Panc1 (cell line): ENCODE data around the gene AADACL2. TPM values are rescaled to one million over a fixed set of nuclear protein-coding genes. Genes with fewer than 3 reads are reported as not detected.

Experiments used
- ATAC-seq: fragments of 200-7000 bp; cut with Tn5 transposase; 2 replicates; pipeline ENCODE4 v1.9.1; 2020; ENCODE audit warnings: mild to moderate bottlenecking, moderate library complexity
- BruUV-seq: library from RNA; stranded (reverse); fragments of 400-500 nt; replicated peaks from 2 replicates; lab custom pipeline; 2021; lab: Mats Ljungman, UMichigan
- CTCF ChIA-PET: fragments of 300-600 bp; sonication (Branson Sonifier 250); formaldehyde crosslinking; loops from one replicate; lab custom pipeline; 2022; ENCODE audit warnings: antibody characterized with exemption; lab: Charles Lee
- POLR2A ChIA-PET: fragments of 300-600 bp; sonication (Branson Sonifier 250); formaldehyde crosslinking; loops from one replicate; lab custom pipeline; 2022; ENCODE audit warnings: antibody characterized with exemption; lab: Charles Lee
- DNase-seq: peaks from one replicate; pipeline ENCODE4 v3.0.0-alpha.2; 2010; ENCODE audit warnings: low read depth, low spot score
- H3K27ac ChIP-seq: 2 replicates; pipeline ENCODE4 v1.5.1; 2011; ENCODE audit warnings: mild to moderate bottlenecking, low read length, inconsistent platforms
- H3K27me3 ChIP-seq: fragments of 200-500 bp; sonication (Bioruptor generic); 2 replicates; pipeline ENCODE4 v1.6.0; 2014; ENCODE audit warnings: low read length, inconsistent platforms; ENCODE audit not compliant: control insufficient read depth, insufficient read depth
- H3K36me3 ChIP-seq: fragments of 200-500 bp; sonication (Bioruptor generic); 2 replicates; pipeline ENCODE4 v1.5.1; 2014; ENCODE audit warnings: inconsistent platforms, mild to moderate bottlenecking, low read length, moderate library complexity; ENCODE audit not compliant: control insufficient read depth, insufficient read depth
- H3K4me1 ChIP-seq: 2 replicates; pipeline ENCODE4 v1.5.1; 2011; ENCODE audit warnings: inconsistent platforms, mild to moderate bottlenecking, low read length, moderate library complexity; ENCODE audit not compliant: control insufficient read depth, insufficient read depth
- H3K4me3 ChIP-seq, 2 experiments: 2 replicates each; pipeline ENCODE4 v1.5.1; 2011 to 2012; ENCODE audit warnings: low read depth in 2 of 2, low read length in 2 of 2, mild to moderate bottlenecking in 2 of 2, inconsistent platforms in 1 of 2, moderate library complexity in 1 of 2
- H3K9me3 ChIP-seq: fragments of 200-500 bp; sonication (Bioruptor generic); 2 replicates; pipeline ENCODE4 v1.5.1; 2014; ENCODE audit warnings: low read depth, mild to moderate bottlenecking, inconsistent platforms, low read length, moderate library complexity; ENCODE audit not compliant: control insufficient read depth, insufficient read depth
- CTCF ChIP-seq: fragments of 450-650 bp; IDR thresholded peaks from 2 replicates; pipeline ENCODE4 v1.5.1; 2017; ENCODE audit warnings: mild to moderate bottlenecking
- POLR2AphosphoS5 ChIP-seq: IDR thresholded peaks from 2 replicates; pipeline ENCODE4 v1.6.1; 2012; ENCODE audit warnings: mild to moderate bottlenecking, low read depth, low read length, moderate library complexity
- REST ChIP-seq, 2 experiments: IDR thresholded peaks; 2 replicates each; pipeline ENCODE4 v1.6.1; 2011 to 2012; ENCODE audit warnings: low read depth in 2 of 2, control low read depth in 1 of 2, low read length in 1 of 2, mild to moderate bottlenecking in 1 of 2, moderate library complexity in 1 of 2; ENCODE audit not compliant: insufficient read depth in 1 of 2
- SIN3A ChIP-seq: IDR thresholded peaks from 2 replicates; pipeline ENCODE4 v1.6.1; 2012; ENCODE audit warnings: low read depth, mild to moderate bottlenecking, low read length, moderate library complexity, borderline replicate concordance; ENCODE audit not compliant: insufficient read depth
- TCF7L2 ChIP-seq: IDR thresholded peaks from 2 replicates; pipeline ENCODE4 v1.6.1; 2011; ENCODE audit warnings: mild to moderate bottlenecking, low read depth, low read length, inconsistent platforms
- in situ Hi-C: cut with HindIII; loops from 2 replicates; pipeline ENCODE4 v1.10.0; 2016; ENCODE audit warnings: low sequenced_read_pairs, low pct_unique_long_range_greater_than_20kb
- intact Hi-C: fragments of 100-400 bp; cut with micrococcal nuclease; formaldehyde crosslinking; loops from one replicate; pipeline ENCODE4 v1.10.0; 2022; ENCODE audit not compliant: unreplicated experiment
- total RNA-seq: library from RNA; stranded (reverse); gene quantifications from one replicate; pipeline ENCODE4 v1.2.1, GENCODE V29; 2021; ENCODE audit not compliant: unreplicated experiment

The AADACL2 gene
- total RNA-seq, 1 experiment from 2014 or later = not detected

GRCh38 chr3:151768393-151768930 lies 34.7 kb downstream of the AADACL2 start:
- Histone ChIP-seq H3K27me3 (no peaks in the 10 kb centered on the region), H3K4me1 (no peaks in the 10 kb centered on the region), H3K9me3 (no peaks in the 10 kb centered on the region), H3K27ac (no peak overlapping the region), H3K36me3 (no peaks in the 10 kb centered on the region), H3K4me3 (no peak overlapping the region)
- DNase-seq (no peak), ATAC-seq (no peak)
- intact Hi-C loops = no loop called here
- TF ChIP-seq POLR2AphosphoS5 (no peak), SIN3A (no peak), TCF7L2 (no peak), CTCF (no peak), REST (IDR thresholded peaks at IDR 0.05; ENCODE audit: insufficient read depth in 1 of 2, low read depth in 2 of 2, low read length in 1 of 2) (no peak)
- CTCF ChIA-PET = no interaction called here
- in situ Hi-C loops = no loop called here
- POLR2A ChIA-PET = no interaction called here
- BruUV-seq = no TSS peak

GRCh38 chr3:151769175-151769574 lies 35.4 kb downstream of the AADACL2 start:
- no peak for ATAC-seq
- no peak overlapping the region for H3K4me3 ChIP-seq
- CTCF ChIA-PET = no interaction called here
- no peaks in the 10 kb centered on the region for H3K4me1 ChIP-seq
- H3K36me3 ChIP-seq = no peaks in the 10 kb centered on the region
- no peak for TF ChIP-seq CTCF
- TF ChIP-seq TCF7L2 = no peak
- TF ChIP-seq REST (IDR thresholded peaks at IDR 0.05; ENCODE audit: insufficient read depth in 1 of 2, low read depth in 2 of 2, low read length in 1 of 2) = no peak
- TF ChIP-seq SIN3A = no peak
- no peak for TF ChIP-seq POLR2AphosphoS5
- intact Hi-C loops (no loop called here), in situ Hi-C loops (no loop called here)
- no peaks in the 10 kb centered on the region for H3K9me3 ChIP-seq
- H3K27ac ChIP-seq = no peak overlapping the region
- POLR2A ChIA-PET = no interaction called here
- no peaks in the 10 kb centered on the region for H3K27me3 ChIP-seq
- no TSS peak for BruUV-seq
- DNase-seq = no peak
